CD14-positive monocyte (primary cell): ENCODE data around the gene MTCL3.

Experiments
- DNase-seq, 3 donors: peaks; one replicate each; pipeline ENCODE4 v3.0.0-alpha.2; 2011 to 2022
- H2AFZ ChIP-seq: 2 replicates; pipeline ENCODE4 v1.6.0; 2012; ENCODE audit warnings: mild to moderate bottlenecking, low read depth, low read length, inconsistent platforms; ENCODE audit not compliant: insufficient read depth, poor library complexity, severe bottlenecking
- H3K27ac ChIP-seq, 2 donors: 1 replicate in 1 of 2; 2 replicates in 1 of 2; pipeline ENCODE4 v1.5.1; 2012 to 2013; ENCODE audit warnings: low read length in 2 of 2, control low read depth in 1 of 2, inconsistent platforms in 1 of 2, low read depth in 1 of 2, mild to moderate bottlenecking in 1 of 2
- H3K27me3 ChIP-seq, 2 donors: one replicate each; pipeline versions ENCODE4 v1.6.0 to v1.6.1; 2011 to 2013; ENCODE audit warnings: low read length in 2 of 2; ENCODE audit not compliant: control insufficient read depth in 2 of 2, insufficient read depth in 2 of 2
- H3K36me3 ChIP-seq, 2 donors: replicated peaks in 1 of 2; 1 replicate in 1 of 2; 2 replicates in 1 of 2; pipeline versions ENCODE4 v1.5.1 to v1.6.1; 2012 to 2013; ENCODE audit warnings: low read length in 2 of 2, control low read depth in 1 of 2, inconsistent platforms in 1 of 2, mild to moderate bottlenecking in 1 of 2; ENCODE audit not compliant: insufficient read depth in 2 of 2, control insufficient read depth in 1 of 2
- H3K4me1 ChIP-seq, 2 donors: 1 replicate in 1 of 2; 2 replicates in 1 of 2; pipeline versions ENCODE4 v1.5.1 to v1.6.1; 2012 to 2013; ENCODE audit warnings: low read length in 2 of 2, control low read depth in 1 of 2, inconsistent platforms in 1 of 2, mild to moderate bottlenecking in 1 of 2, moderate library complexity in 1 of 2; ENCODE audit not compliant: insufficient read depth in 2 of 2, control insufficient read depth in 1 of 2
- H3K4me2 ChIP-seq: replicated peaks from 2 replicates; pipeline ENCODE3; 2012; ENCODE audit warnings: low read length, moderate library complexity, mild to moderate bottlenecking; ENCODE audit not compliant: poor library complexity, severe bottlenecking; ENCODE audit errors: extremely low read depth
- H3K4me3 ChIP-seq, 3 experiments: fragments of 200-600 bp in 1 of 3; sonication (generic) in 1 of 3; replicated peaks in 1 of 3; 1 replicate in 2 of 3; 2 replicates in 1 of 3; pipeline ENCODE4 v1.5.1; 2011 to 2013; ENCODE audit warnings: low read length in 3 of 3, mild to moderate bottlenecking in 3 of 3, control low read depth in 2 of 3, low read depth in 2 of 3, inconsistent platforms in 1 of 3, moderate library complexity in 1 of 3
- H3K79me2 ChIP-seq: 2 replicates; pipeline ENCODE4 v1.6.0; 2012; ENCODE audit warnings: mild to moderate bottlenecking, control low read depth, inconsistent platforms, low read length, moderate library complexity; ENCODE audit not compliant: insufficient read depth
- H3K9ac ChIP-seq: 2 replicates; pipeline ENCODE4 v1.6.0; 2017; ENCODE audit warnings: low read length, mild to moderate bottlenecking; ENCODE audit not compliant: insufficient read depth, poor library complexity, severe bottlenecking
- H3K9me3 ChIP-seq, 2 donors: replicated peaks in 1 of 2; 1 replicate in 1 of 2; 2 replicates in 1 of 2; pipeline versions ENCODE4 v1.5.1 to v1.6.1; 2012 to 2013; ENCODE audit warnings: low read length in 2 of 2, control low read depth in 1 of 2; ENCODE audit not compliant: control insufficient read depth in 1 of 2, insufficient read depth in 1 of 2
- H4K20me1 ChIP-seq: 2 replicates; pipeline ENCODE4 v1.6.0; 2012; ENCODE audit warnings: mild to moderate bottlenecking, low read length, control low read depth, moderate library complexity; ENCODE audit not compliant: insufficient read depth
- H3K27ac Mint-ChIP-seq, 7 donors: one replicate each; pipeline ENCODE4 v1.8.0; 2020; ENCODE audit warnings: mild to moderate bottlenecking in 7 of 7, mixed read lengths in 7 of 7, moderate library complexity in 6 of 7, inconsistent platforms in 2 of 7
- H3K27me3 Mint-ChIP-seq, 3 donors: one replicate each; pipeline ENCODE4 v1.8.0; 2021 to 2022; ENCODE audit warnings: low read depth in 3 of 3, mild to moderate bottlenecking in 3 of 3, mixed read lengths in 3 of 3, moderate library complexity in 3 of 3, inconsistent platforms in 1 of 3
- H3K36me3 Mint-ChIP-seq, 2 donors: one replicate each; pipeline ENCODE4 v1.8.0; 2020; ENCODE audit warnings: mixed read lengths in 2 of 2, inconsistent platforms in 1 of 2, mild to moderate bottlenecking in 1 of 2
- H3K4me1 Mint-ChIP-seq: one replicate; pipeline ENCODE4 v1.8.0; 2020; ENCODE audit warnings: mild to moderate bottlenecking, mixed read lengths
- H3K4me3 Mint-ChIP-seq, 2 donors: one replicate each; pipeline ENCODE4 v1.8.0; 2020; ENCODE audit warnings: mild to moderate bottlenecking in 2 of 2, mixed read lengths in 2 of 2, moderate library complexity in 1 of 2
- H3K9me3 Mint-ChIP-seq, 7 donors: one replicate each; pipeline ENCODE4 v1.8.0; 2020 to 2022; ENCODE audit warnings: mixed read lengths in 7 of 7, mild to moderate bottlenecking in 6 of 7, moderate library complexity in 6 of 7, inconsistent platforms in 2 of 7
- WGBS: methylation state at CpG from one replicate; pipeline ENCODE4 v1.1.5; 2013; ENCODE audit warnings: missing lambda C conversion rate; ENCODE audit not compliant: insufficient coverage; 5-methylcytosine and 5-hydroxymethylcytosine counted together
- intact Hi-C, 2 donors: fragments of 100-400 bp; cut with micrococcal nuclease; formaldehyde crosslinking; loops; one replicate each; pipeline versions ENCODE4 v1.15.0 to v1.15.1; 2023
- TF ChIP-seq, protein P1 (sequence below): fragments of 200-600 bp; IDR thresholded peaks from one replicate; pipeline ENCODE4 v1.8.0; 2022; ENCODE audit warnings: antibody characterized with exemption, mild to moderate bottlenecking

MTCL3 gene

DNA sequence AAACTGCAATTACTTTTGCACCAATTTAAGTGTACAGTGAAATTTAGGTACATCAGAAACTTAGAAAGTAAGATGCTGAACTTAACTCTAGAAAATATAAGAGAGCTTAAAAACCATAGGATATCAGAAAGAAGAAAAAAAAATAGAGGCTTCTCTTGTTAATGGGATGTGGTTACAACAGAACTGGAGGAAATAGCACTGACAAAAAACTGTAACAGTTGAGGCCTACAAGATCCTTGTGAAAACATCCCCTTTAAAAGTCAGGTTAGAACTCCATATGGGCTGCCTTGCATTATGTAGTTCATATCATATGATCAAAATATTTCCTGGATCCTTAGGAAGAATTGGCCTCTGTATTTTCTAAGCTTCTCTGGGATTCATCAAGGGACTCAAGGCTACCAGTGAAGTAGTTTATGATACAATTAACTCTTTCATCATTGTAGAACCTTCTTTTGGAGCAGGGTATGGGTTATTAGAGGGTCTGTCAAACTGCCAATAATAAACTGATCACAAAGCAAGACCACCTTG is 24.8 kb downstream of the MTCL3 start:
- H3K27ac Mint-ChIP-seq: no peak overlapping the region
- H3K27me3 Mint-ChIP-seq: peaks cover 3 to 9% (median 4%) of the 10 kb centered on the region in 3 donors
- H3K4me2 ChIP-seq: no peak overlapping the region
- intact Hi-C loops: no loop called here
- H3K4me3 ChIP-seq: no peak overlapping the region
- TF ChIP-seq, protein P1, sequence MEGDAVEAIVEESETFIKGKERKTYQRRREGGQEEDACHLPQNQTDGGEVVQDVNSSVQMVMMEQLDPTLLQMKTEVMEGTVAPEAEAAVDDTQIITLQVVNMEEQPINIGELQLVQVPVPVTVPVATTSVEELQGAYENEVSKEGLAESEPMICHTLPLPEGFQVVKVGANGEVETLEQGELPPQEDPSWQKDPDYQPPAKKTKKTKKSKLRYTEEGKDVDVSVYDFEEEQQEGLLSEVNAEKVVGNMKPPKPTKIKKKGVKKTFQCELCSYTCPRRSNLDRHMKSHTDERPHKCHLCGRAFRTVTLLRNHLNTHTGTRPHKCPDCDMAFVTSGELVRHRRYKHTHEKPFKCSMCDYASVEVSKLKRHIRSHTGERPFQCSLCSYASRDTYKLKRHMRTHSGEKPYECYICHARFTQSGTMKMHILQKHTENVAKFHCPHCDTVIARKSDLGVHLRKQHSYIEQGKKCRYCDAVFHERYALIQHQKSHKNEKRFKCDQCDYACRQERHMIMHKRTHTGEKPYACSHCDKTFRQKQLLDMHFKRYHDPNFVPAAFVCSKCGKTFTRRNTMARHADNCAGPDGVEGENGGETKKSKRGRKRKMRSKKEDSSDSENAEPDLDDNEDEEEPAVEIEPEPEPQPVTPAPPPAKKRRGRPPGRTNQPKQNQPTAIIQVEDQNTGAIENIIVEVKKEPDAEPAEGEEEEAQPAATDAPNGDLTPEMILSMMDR: no peak
- DNase-seq: no peak
- no peak overlapping the region for H3K4me3 Mint-ChIP-seq
- H3K4me1 ChIP-seq: no peaks in the 10 kb centered on the region
- no peaks in the 10 kb centered on the region for H4K20me1 ChIP-seq
- no peaks in the 10 kb centered on the region for H3K79me2 ChIP-seq
- H3K27me3 ChIP-seq: peaks cover 0 to 2% of the 10 kb centered on the region in 2 donors
- H2AFZ ChIP-seq: no peak overlapping the region
- no peaks in the 10 kb centered on the region for H3K36me3 Mint-ChIP-seq
- H3K27ac ChIP-seq: no peak overlapping the region
- no peaks in the 10 kb centered on the region for H3K36me3 ChIP-seq
- peaks cover 0 to 4% (median 3%) of the 10 kb centered on the region in 7 donors for H3K9me3 Mint-ChIP-seq
- peaks cover 0 to 4% of the 10 kb centered on the region in 2 donors for H3K9me3 ChIP-seq
- no peak overlapping the region for H3K9ac ChIP-seq
- no peaks in the 10 kb centered on the region for H3K4me1 Mint-ChIP-seq

DNA sequence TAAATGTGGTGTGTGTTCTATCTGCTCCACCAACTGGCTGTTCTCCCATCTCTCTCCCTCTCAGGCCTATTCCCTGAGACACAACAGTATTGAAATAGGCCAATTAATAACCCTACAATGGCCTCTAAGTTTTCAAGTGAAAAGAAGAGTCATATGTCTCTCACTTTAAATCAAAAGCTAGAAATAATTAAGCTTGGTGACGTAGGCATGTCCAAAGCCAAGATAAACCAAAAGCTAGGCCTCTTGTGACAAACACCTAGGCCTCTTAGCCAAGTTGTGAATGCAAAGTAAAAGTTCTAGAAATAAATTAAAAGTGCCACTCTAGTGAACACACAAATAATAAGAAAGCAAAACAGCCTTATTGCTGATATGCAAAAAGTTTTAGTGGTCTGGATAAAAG is 29.9 kb downstream of the MTCL3 start:
- H3K27ac Mint-ChIP-seq: no peak overlapping the region
- no CpG with 5 or more reads among the region's 1 CpG for WGBS
- no peaks in the 10 kb centered on the region for H3K79me2 ChIP-seq
- H3K4me1 ChIP-seq: no peaks in the 10 kb centered on the region
- H3K4me1 Mint-ChIP-seq: peaks cover 6% of the 10 kb centered on the region
- H3K9ac ChIP-seq: no peak overlapping the region
- no peaks in the 10 kb centered on the region for H4K20me1 ChIP-seq
- no peak overlapping the region for H2AFZ ChIP-seq
- H3K4me2 ChIP-seq: no peak overlapping the region
- peaks cover 0 to 6% (median 3%) of the 10 kb centered on the region in 7 donors for H3K9me3 Mint-ChIP-seq
- H3K4me3 Mint-ChIP-seq: no peak overlapping the region
- TF ChIP-seq, protein P1: no peak
- peaks cover 0 to 4% of the 10 kb centered on the region in 2 donors for H3K9me3 ChIP-seq
- no peak overlapping the region for H3K4me3 ChIP-seq
- intact Hi-C loops: no loop called here
- H3K27me3 Mint-ChIP-seq: peaks cover 0 to 4% (median 0%) of the 10 kb centered on the region in 3 donors
- DNase-seq: no peak
- H3K36me3 ChIP-seq: no peaks in the 10 kb centered on the region
- no peak overlapping the region for H3K27ac ChIP-seq
- H3K27me3 ChIP-seq: no peaks in the 10 kb centered on the region
- no peaks in the 10 kb centered on the region for H3K36me3 Mint-ChIP-seq
